ENCODE data around the gene MTAP. TPM values are rescaled to one million over a fixed set of nuclear protein-coding genes. Genes with fewer than 3 reads are reported as not detected.

Gene MTAP
- total RNA-seq, 1 experiment from 2014 or later = 46.1 TPM

DNA sequence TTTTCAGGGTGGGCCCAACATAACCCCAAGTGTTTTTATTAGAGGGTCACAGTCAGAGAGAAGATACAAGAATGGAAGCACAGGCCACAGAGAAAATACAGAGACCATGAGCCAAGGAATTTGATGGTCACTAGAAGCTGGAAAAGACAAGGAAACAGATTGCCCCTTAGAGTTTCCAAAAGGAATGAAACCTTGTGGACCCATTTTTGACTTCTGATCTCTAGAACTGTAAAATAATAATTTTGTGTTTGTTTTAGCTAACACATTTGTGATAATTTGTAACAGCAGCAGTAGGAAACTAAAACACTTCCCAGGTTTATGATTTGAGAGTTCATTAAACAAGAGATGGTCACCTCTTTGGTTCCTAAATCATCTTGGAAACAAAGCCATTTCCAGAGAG is 169.9 kb downstream of the MTAP start:
- ChIA-PET POLR2A (ENCODE audit: unreplicated experiment) (no interaction called here), CTCF (interaction anchor here (0.6 kb wide), 1 partner anchor 186 kb away, joined by 3 read pairs; no protein-coding TSS in a partner anchor)
- Histone ChIP-seq H3K4me3 (peak overlapping the region; percentile 65; the same call in 1 of the 2 replicates), H3K36me3 (ENCODE audit: low read depth) (peaks cover 33% of the 10 kb centered on the region), H3K9me3 (ENCODE audit: insufficient read depth, low read depth) (no peaks in the 10 kb centered on the region), H3K9me2 (ENCODE audit: insufficient read depth) (no peaks in the 10 kb centered on the region), H4K20me1 (ENCODE audit: insufficient read depth) (peaks cover 6% of the 10 kb centered on the region), H2AFZ (no peak overlapping the region), H3K27ac (peak overlapping the region; percentile 23; the same call in 1 of the 2 replicates), H3K4me1 (replicated peaks; ENCODE audit: insufficient read depth) (peaks cover 27% of the 10 kb centered on the region), H3K27me3 (ENCODE audit: insufficient read depth, low read depth) (no peaks in the 10 kb centered on the region), H3K79me2 (ENCODE audit: low read depth) (peaks cover 68% of the 10 kb centered on the region), H3F3A (ENCODE audit: insufficient read depth, low read depth) (peaks cover 18% of the 10 kb centered on the region), H3K4me2 (peak overlapping the region; percentile 98)
- no peak for TF ChIP-seq EZH2 (IDR thresholded peaks at IDR 0.05; ENCODE audit: low read depth)
- TF ChIP-seq, protein P1, sequence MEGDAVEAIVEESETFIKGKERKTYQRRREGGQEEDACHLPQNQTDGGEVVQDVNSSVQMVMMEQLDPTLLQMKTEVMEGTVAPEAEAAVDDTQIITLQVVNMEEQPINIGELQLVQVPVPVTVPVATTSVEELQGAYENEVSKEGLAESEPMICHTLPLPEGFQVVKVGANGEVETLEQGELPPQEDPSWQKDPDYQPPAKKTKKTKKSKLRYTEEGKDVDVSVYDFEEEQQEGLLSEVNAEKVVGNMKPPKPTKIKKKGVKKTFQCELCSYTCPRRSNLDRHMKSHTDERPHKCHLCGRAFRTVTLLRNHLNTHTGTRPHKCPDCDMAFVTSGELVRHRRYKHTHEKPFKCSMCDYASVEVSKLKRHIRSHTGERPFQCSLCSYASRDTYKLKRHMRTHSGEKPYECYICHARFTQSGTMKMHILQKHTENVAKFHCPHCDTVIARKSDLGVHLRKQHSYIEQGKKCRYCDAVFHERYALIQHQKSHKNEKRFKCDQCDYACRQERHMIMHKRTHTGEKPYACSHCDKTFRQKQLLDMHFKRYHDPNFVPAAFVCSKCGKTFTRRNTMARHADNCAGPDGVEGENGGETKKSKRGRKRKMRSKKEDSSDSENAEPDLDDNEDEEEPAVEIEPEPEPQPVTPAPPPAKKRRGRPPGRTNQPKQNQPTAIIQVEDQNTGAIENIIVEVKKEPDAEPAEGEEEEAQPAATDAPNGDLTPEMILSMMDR (conservative IDR thresholded peaks at IDR 0.05) = no peak
- no TSS peak for BruUV-seq (replicated peaks)
- intact Hi-C loops (cut with micrococcal nuclease; ENCODE audit: unreplicated experiment) = no loop called here
- DNase-seq = no peak

GRCh38 chr9:21974343-21974721 is 171.9 kb downstream of the MTAP start:
- H3F3A ChIP-seq (ENCODE audit: insufficient read depth, low read depth) = peaks cover 9% of the 10 kb centered on the region
- BruUV-seq (replicated peaks) = no TSS peak
- H3K27me3 ChIP-seq (ENCODE audit: insufficient read depth, low read depth) = no peaks in the 10 kb centered on the region

DNA sequence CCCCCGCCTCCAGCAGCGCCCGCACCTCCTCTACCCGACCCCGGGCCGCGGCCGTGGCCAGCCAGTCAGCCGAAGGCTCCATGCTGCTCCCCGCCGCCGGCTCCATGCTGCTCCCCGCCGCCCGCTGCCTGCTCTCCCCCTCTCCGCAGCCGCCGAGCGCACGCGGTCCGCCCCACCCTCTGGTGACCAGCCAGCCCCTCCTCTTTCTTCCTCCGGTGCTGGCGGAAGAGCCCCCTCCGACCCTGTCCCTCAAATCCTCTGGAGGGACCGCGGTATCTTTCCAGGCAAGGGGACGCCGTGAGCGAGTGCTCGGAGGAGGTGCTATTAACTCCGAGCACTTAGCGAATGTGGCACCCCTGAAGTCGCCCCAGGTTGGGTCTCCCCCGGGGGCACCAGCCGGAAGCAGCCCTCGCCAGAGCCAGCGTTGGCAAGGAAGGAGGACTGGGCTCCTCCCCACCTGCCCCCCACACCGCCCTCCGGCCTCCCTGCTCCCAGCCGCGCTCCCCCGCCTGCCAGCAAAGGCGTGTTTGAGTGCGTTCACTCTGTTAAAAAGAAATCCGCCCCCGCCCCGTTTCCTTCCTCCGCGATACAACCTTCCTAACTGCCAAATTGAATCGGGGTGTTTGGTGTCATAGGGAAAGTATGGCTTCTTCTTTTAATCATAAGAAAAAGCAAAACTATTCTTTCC is 172.4 kb downstream of the MTAP start:
- TF ChIP-seq, protein P1 (conservative IDR thresholded peaks at IDR 0.05) = no peak
- no peak for TF ChIP-seq EZH2 (IDR thresholded peaks at IDR 0.05; ENCODE audit: low read depth)
- peaks cover 8% of the 10 kb centered on the region for H3F3A ChIP-seq (ENCODE audit: insufficient read depth, low read depth)
- H3K9me2 ChIP-seq (ENCODE audit: insufficient read depth) = no peaks in the 10 kb centered on the region
- ChIA-PET POLR2A (ENCODE audit: unreplicated experiment) (no interaction called here), CTCF (no interaction called here)
- no peaks in the 10 kb centered on the region for H3K9me3 ChIP-seq (ENCODE audit: insufficient read depth, low read depth)
- peak overlapping the region; percentile 75 for H3K27ac ChIP-seq
- peak overlapping the region; percentile 65 for H3K4me3 ChIP-seq
- DNase-seq = peak; percentile 72 to 82
- peaks cover 6% of the 10 kb centered on the region for H4K20me1 ChIP-seq (ENCODE audit: insufficient read depth)
- no peaks in the 10 kb centered on the region for H3K27me3 ChIP-seq (ENCODE audit: insufficient read depth, low read depth)
- peak overlapping the region; percentile 98 for H3K4me2 ChIP-seq
- intact Hi-C loops (cut with micrococcal nuclease; ENCODE audit: unreplicated experiment) = loop anchor here (1.0 to 2.0 kb wide), 2 partner anchors 109 to 160 kb away; no protein-coding TSS in a partner anchor
- peaks cover 91% of the 10 kb centered on the region for H3K79me2 ChIP-seq (ENCODE audit: low read depth)
- BruUV-seq (replicated peaks) = no TSS peak
- H2AFZ ChIP-seq = peak overlapping the region; percentile 74
- peaks cover 26% of the 10 kb centered on the region; the same call in 1 of the 2 replicates for H3K36me3 ChIP-seq (ENCODE audit: low read depth)
- H3K4me1 ChIP-seq (replicated peaks; ENCODE audit: insufficient read depth) = peaks cover 31% of the 10 kb centered on the region

More at GRCh38 chr9:21974343-21974721, 171.9 kb downstream of the MTAP start:
- Histone ChIP-seq H3K36me3 (ENCODE audit: low read depth) (peaks cover 27% of the 10 kb centered on the region; the same call in 1 of the 2 replicates), H3K9me2 (ENCODE audit: insufficient read depth) (no peaks in the 10 kb centered on the region), H3K27ac (peak overlapping the region; percentile 75), H3K4me1 (replicated peaks; ENCODE audit: insufficient read depth) (peaks cover 31% of the 10 kb centered on the region), H2AFZ (peak overlapping the region; percentile 74), H4K20me1 (ENCODE audit: insufficient read depth) (peaks cover 6% of the 10 kb centered on the region), H3K9me3 (ENCODE audit: insufficient read depth, low read depth) (no peaks in the 10 kb centered on the region), H3K4me2 (peak overlapping the region; percentile 98), H3K79me2 (ENCODE audit: low read depth) (peaks cover 86% of the 10 kb centered on the region), H3K4me3 (peak overlapping the region; percentile 65)
- peak in 1 of 2 experiments; percentile 34 for DNase-seq
- intact Hi-C loops (cut with micrococcal nuclease; ENCODE audit: unreplicated experiment) = loop anchor here (1.0 to 2.0 kb wide), 2 partner anchors 110 to 160 kb away; no protein-coding TSS in a partner anchor
- ChIA-PET POLR2A (ENCODE audit: unreplicated experiment) (no interaction called here), CTCF (no interaction called here)
- TF ChIP-seq, protein P1 (conservative IDR thresholded peaks at IDR 0.05) = no peak
- no peak for TF ChIP-seq EZH2 (IDR thresholded peaks at IDR 0.05; ENCODE audit: low read depth)
